Tibial nerve (tissue), 4 donors: ENCODE results near the gene ACY1.

Source experiments
- CTCF ChIP-seq, 5 experiments: fragments of 200-600 bp in 3 of 5; fragments of 450-650 bp in 2 of 5; sonication (generic) in 3 of 5; IDR thresholded peaks; one replicate each; pipeline ENCODE4 v1.5.1; 2016 to 2019; ENCODE audit warnings: antibody characterized with exemption in 5 of 5, mild to moderate bottlenecking in 3 of 5, moderate library complexity in 2 of 5
- EP300 ChIP-seq, 2 donors: sonication (generic); formaldehyde crosslinking; IDR thresholded peaks; one replicate each; pipeline ENCODE4 v1.6.1; 2017; ENCODE audit warnings: antibody characterized with exemption in 2 of 2, mild to moderate bottlenecking in 1 of 2
- POLR2A ChIP-seq, 2 donors: fragments of 450-650 bp; IDR thresholded peaks; one replicate each; pipeline ENCODE4 v1.6.1; 2017; ENCODE audit warnings: antibody characterized with exemption in 2 of 2, mild to moderate bottlenecking in 2 of 2, moderate library complexity in 2 of 2

- TF ChIP-seq EP300 (IDR thresholded peaks at IDR 0.05) = no peak
- TF ChIP-seq CTCF (IDR thresholded peaks at IDR 0.05) = no peak
- no peak for TF ChIP-seq POLR2A (IDR thresholded peaks at IDR 0.05)
Observed at GRCh38 chr3:52023101-52023770, 39.9 kb downstream of the ACY1 start.
